WTC11 (cell line): Measurements from ENCODE around the gene TLX2. TPM values are rescaled to one million over a fixed set of nuclear protein-coding genes. Genes with fewer than 3 reads are reported as not detected.

Experiments
- AFF4 ChIP-seq: sonication (generic); formaldehyde crosslinking; IDR thresholded peaks from 2 replicates; pipeline ENCODE4 v1.8.1; 2023; ENCODE audit warnings: mild to moderate bottlenecking, missing genetic modification reagents, borderline replicate concordance
- CBFB ChIP-seq: sonication (generic); formaldehyde crosslinking; IDR thresholded peaks from 2 replicates; pipeline ENCODE4 v1.8.1; 2022; ENCODE audit warnings: mild to moderate bottlenecking, low read depth, missing genetic modification reagents
- GABPB1 ChIP-seq: sonication (generic); formaldehyde crosslinking; IDR thresholded peaks from 2 replicates; pipeline ENCODE4 v1.8.1; 2023; ENCODE audit warnings: mild to moderate bottlenecking, missing genetic modification reagents
- IRF1 ChIP-seq: sonication (generic); formaldehyde crosslinking; IDR thresholded peaks from 2 replicates; pipeline ENCODE4 v1.8.0; 2023; ENCODE audit warnings: missing genetic modification reagents
- JUN ChIP-seq: sonication (generic); formaldehyde crosslinking; IDR thresholded peaks from 2 replicates; pipeline ENCODE4 v1.8.0; 2023; ENCODE audit warnings: mild to moderate bottlenecking, missing genetic modification reagents
- KAT7 ChIP-seq: sonication (generic); formaldehyde crosslinking; IDR thresholded peaks from 2 replicates; pipeline ENCODE4 v1.8.1; 2023; ENCODE audit warnings: missing genetic modification reagents, mild to moderate bottlenecking, borderline replicate concordance
- MXD4 ChIP-seq: fragments of 250-450 bp; sonication (Bioruptor Pico); IDR thresholded peaks from 2 replicates; pipeline ENCODE4 v1.8.0; 2021; ENCODE audit warnings: mild to moderate bottlenecking, moderate library complexity, borderline replicate concordance
- MYBL2 ChIP-seq: sonication (generic); formaldehyde crosslinking; IDR thresholded peaks from 2 replicates; pipeline ENCODE4 v1.8.1; 2023; ENCODE audit warnings: mild to moderate bottlenecking, moderate library complexity, missing genetic modification reagents
- NFYB ChIP-seq: sonication (generic); formaldehyde crosslinking; conservative IDR thresholded peaks from 2 replicates; pipeline ENCODE4 v1.8.0; 2022; ENCODE audit warnings: low read depth, missing genetic modification reagents
- RORB ChIP-seq: fragments of 250-450 bp; sonication (Bioruptor Pico); IDR thresholded peaks from 2 replicates; pipeline ENCODE4 v1.9.0; 2021; ENCODE audit warnings: mild to moderate bottlenecking
- TCF7 ChIP-seq: sonication (generic); formaldehyde crosslinking; IDR thresholded peaks from 2 replicates; pipeline ENCODE4 v1.8.0; 2022; ENCODE audit warnings: mild to moderate bottlenecking, low read depth, missing genetic modification reagents, moderate library complexity
- USF1 ChIP-seq: sonication (generic); formaldehyde crosslinking; IDR thresholded peaks from 2 replicates; pipeline ENCODE4 v1.8.0; 2022; ENCODE audit warnings: mild to moderate bottlenecking, missing genetic modification reagents
- ZNF138 ChIP-seq: sonication (generic); formaldehyde crosslinking; conservative IDR thresholded peaks from 2 replicates; pipeline ENCODE4 v1.8.1; 2022; ENCODE audit warnings: mild to moderate bottlenecking, moderate library complexity, missing genetic modification reagents
- ZNF219 ChIP-seq: sonication (generic); formaldehyde crosslinking; IDR thresholded peaks from 2 replicates; pipeline ENCODE4 v1.8.0; 2023; ENCODE audit warnings: missing genetic modification reagents, mild to moderate bottlenecking, borderline replicate concordance
- ZNF396 ChIP-seq: fragments of 250-450 bp; sonication (Bioruptor Pico); IDR thresholded peaks from 2 replicates; pipeline ENCODE4 v1.8.0; 2021; ENCODE audit warnings: mild to moderate bottlenecking, moderate library complexity, borderline replicate concordance
- ZNF416 ChIP-seq: fragments of 250-450 bp; sonication (Bioruptor Pico); IDR thresholded peaks from 2 replicates; pipeline ENCODE4 v1.9.0; 2021; ENCODE audit warnings: mild to moderate bottlenecking, inconsistent platforms
- total RNA-seq: library from RNA; stranded (reverse); gene quantifications from 3 replicates; pipeline ENCODE4 v1.2.3, GENCODE V29; 2021
- TF ChIP-seq, protein P1 (sequence below): fragments of 250-450 bp; sonication (Bioruptor Pico); IDR thresholded peaks from 2 replicates; pipeline ENCODE4 v2.1.2; 2022; ENCODE audit warnings: mild to moderate bottlenecking, moderate library complexity
- TF ChIP-seq, protein P2 (sequence below): sonication (generic); formaldehyde crosslinking; IDR thresholded peaks from 2 replicates; pipeline ENCODE4 v1.8.1; 2022; ENCODE audit warnings: low read depth, missing genetic modification reagents, borderline replicate concordance
- TF ChIP-seq, protein P3 (sequence below): fragments of 250-450 bp; sonication (Bioruptor Pico); IDR thresholded peaks from 2 replicates; pipeline ENCODE4 v1.8.0; 2021; ENCODE audit warnings: mild to moderate bottlenecking
- TF ChIP-seq, protein P4 (sequence below): fragments of 250-450 bp; sonication (Bioruptor Pico); IDR thresholded peaks from 2 replicates; pipeline ENCODE4 v1.9.0; 2021; ENCODE audit warnings: mild to moderate bottlenecking

TLX2 gene
- total RNA-seq, 1 experiment from 2014 or later, result 0.26 TPM

DNA sequence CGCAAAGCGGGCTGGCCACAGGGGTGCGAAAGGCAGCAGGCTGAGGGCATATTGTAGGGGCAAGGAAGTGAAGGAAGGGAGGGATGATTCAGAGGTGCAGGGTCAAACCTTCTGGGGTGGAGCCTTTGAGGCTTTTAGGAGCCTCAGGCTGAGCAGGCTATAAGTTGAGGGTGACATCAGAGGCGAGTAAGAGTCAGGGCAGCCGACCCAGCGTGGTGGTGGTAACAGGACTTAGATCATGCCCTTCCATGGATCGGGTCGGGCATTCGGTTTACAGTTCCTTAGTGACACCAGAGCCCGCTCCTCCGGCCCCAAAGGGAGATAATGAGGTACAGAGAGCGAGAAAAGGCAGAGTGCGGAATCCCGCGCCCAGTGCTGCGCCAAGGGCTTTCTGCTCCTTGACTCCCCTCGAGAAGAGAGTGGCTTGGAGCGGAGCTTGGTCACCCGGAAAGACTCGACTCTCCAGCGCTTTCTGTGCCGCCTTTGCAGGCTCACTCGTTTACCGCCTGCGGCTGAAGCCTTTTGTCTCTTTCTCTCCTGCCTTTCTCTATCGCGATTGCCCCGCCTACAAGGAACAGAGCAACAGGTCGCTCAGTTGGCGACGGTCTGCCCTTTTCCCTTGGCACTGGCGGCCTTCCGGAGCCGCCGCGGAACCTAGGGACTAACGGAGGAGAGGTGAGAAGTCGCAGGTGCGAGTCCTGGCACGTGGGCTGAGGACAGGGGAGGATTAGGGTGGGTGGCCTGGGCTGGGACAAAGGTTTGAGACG lies 15.6 kb upstream of the TLX2 start (continued):
- TF ChIP-seq, protein P1, sequence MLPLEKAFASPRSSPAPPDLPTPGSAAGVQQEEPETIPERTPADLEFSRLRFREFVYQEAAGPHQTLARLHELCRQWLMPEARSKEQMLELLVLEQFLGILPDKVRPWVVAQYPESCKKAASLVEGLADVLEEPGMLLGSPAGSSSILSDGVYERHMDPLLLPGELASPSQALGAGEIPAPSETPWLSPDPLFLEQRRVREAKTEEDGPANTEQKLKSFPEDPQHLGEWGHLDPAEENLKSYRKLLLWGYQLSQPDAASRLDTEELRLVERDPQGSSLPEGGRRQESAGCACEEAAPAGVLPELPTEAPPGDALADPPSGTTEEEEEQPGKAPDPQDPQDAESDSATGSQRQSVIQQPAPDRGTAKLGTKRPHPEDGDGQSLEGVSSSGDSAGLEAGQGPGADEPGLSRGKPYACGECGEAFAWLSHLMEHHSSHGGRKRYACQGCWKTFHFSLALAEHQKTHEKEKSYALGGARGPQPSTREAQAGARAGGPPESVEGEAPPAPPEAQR (CRISPR knock-in tag), result no peak
- TF ChIP-seq ZNF138 (CRISPR knock-in tag) (no peak), ZNF219 (CRISPR knock-in tag) (no peak), AFF4 (CRISPR knock-in tag) (no peak), RORB (CRISPR knock-in tag) (no peak), MXD4 (CRISPR knock-in tag) (no peak), MYBL2 (CRISPR knock-in tag) (0 out of 2 replicates have a peak, but pooled peaks have one; percentile 20), IRF1 (CRISPR knock-in tag) (no peak), ZNF416 (CRISPR knock-in tag) (no peak), GABPB1 (CRISPR knock-in tag) (no peak), NFYB (CRISPR knock-in tag) (no peak), JUN (CRISPR knock-in tag) (no peak), CBFB (CRISPR knock-in tag) (peak; percentile 69; the same call in 1 of the 2 replicates), KAT7 (CRISPR knock-in tag) (0 out of 2 replicates have a peak, but pooled peaks have one; percentile 15), USF1 (CRISPR knock-in tag) (peak; percentile 38; the same call in 1 of the 2 replicates), ZNF396 (CRISPR knock-in tag) (no peak), TCF7 (CRISPR knock-in tag) (no peak)
- TF ChIP-seq, protein P2, sequence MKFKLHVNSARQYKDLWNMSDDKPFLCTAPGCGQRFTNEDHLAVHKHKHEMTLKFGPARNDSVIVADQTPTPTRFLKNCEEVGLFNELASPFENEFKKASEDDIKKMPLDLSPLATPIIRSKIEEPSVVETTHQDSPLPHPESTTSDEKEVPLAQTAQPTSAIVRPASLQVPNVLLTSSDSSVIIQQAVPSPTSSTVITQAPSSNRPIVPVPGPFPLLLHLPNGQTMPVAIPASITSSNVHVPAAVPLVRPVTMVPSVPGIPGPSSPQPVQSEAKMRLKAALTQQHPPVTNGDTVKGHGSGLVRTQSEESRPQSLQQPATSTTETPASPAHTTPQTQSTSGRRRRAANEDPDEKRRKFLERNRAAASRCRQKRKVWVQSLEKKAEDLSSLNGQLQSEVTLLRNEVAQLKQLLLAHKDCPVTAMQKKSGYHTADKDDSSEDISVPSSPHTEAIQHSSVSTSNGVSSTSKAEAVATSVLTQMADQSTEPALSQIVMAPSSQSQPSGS (CRISPR knock-in tag), result no peak; the same call in 1 of the 2 replicates
- TF ChIP-seq, protein P3, sequence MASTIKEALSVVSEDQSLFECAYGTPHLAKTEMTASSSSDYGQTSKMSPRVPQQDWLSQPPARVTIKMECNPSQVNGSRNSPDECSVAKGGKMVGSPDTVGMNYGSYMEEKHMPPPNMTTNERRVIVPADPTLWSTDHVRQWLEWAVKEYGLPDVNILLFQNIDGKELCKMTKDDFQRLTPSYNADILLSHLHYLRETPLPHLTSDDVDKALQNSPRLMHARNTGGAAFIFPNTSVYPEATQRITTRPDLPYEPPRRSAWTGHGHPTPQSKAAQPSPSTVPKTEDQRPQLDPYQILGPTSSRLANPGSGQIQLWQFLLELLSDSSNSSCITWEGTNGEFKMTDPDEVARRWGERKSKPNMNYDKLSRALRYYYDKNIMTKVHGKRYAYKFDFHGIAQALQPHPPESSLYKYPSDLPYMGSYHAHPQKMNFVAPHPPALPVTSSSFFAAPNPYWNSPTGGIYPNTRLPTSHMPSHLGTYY (CRISPR knock-in tag), result no peak
- TF ChIP-seq, protein P4, sequence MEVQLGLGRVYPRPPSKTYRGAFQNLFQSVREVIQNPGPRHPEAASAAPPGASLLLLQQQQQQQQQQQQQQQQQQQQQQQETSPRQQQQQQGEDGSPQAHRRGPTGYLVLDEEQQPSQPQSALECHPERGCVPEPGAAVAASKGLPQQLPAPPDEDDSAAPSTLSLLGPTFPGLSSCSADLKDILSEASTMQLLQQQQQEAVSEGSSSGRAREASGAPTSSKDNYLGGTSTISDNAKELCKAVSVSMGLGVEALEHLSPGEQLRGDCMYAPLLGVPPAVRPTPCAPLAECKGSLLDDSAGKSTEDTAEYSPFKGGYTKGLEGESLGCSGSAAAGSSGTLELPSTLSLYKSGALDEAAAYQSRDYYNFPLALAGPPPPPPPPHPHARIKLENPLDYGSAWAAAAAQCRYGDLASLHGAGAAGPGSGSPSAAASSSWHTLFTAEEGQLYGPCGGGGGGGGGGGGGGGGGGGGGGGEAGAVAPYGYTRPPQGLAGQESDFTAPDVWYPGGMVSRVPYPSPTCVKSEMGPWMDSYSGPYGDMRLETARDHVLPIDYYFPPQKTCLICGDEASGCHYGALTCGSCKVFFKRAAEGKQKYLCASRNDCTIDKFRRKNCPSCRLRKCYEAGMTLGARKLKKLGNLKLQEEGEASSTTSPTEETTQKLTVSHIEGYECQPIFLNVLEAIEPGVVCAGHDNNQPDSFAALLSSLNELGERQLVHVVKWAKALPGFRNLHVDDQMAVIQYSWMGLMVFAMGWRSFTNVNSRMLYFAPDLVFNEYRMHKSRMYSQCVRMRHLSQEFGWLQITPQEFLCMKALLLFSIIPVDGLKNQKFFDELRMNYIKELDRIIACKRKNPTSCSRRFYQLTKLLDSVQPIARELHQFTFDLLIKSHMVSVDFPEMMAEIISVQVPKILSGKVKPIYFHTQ, result no peak
